Sigmoid colon (tissue), 7 donors: ENCODE data around the gene DEAF1. TPM values are rescaled to one million over a fixed set of nuclear protein-coding genes. Genes with fewer than 3 reads are reported as not detected.

ENCODE experiments used
- DNase-seq: peaks from one replicate; pipeline ENCODE4 v3.0.0-alpha.2; 2019
- H3K27ac ChIP-seq, 4 donors: fragments of 200-600 bp; sonication (generic); one replicate each; pipeline ENCODE4 v1.5.1; 2016 to 2019; ENCODE audit warnings: mild to moderate bottlenecking in 1 of 4
- H3K27me3 ChIP-seq, 3 donors: fragments of 200-600 bp; sonication (generic); one replicate each; pipeline ENCODE4 v1.5.1; 2019; ENCODE audit warnings: mild to moderate bottlenecking in 1 of 3
- H3K36me3 ChIP-seq, 4 donors: fragments of 200-600 bp; sonication (generic); one replicate each; pipeline ENCODE4 v1.5.1; 2016 to 2019
- H3K4me1 ChIP-seq, 4 donors: fragments of 200-600 bp; sonication (generic); one replicate each; pipeline ENCODE4 v1.5.1; 2017 to 2019
- H3K4me3 ChIP-seq, 4 donors: fragments of 200-600 bp; sonication (generic); one replicate each; pipeline ENCODE4 v1.5.1; 2017 to 2019; ENCODE audit warnings: mild to moderate bottlenecking in 2 of 4, moderate library complexity in 1 of 4
- H3K9me3 ChIP-seq, 4 donors: fragments of 200-600 bp in 3 of 4; sonication (generic) in 3 of 4; one replicate each; pipeline versions ENCODE4 v1.5.1 to v1.6.1; 2013 to 2019
- EP300 ChIP-seq, 4 donors: sonication (generic); formaldehyde crosslinking; IDR thresholded peaks; one replicate each; pipeline ENCODE4 v1.6.1; 2017; ENCODE audit warnings: antibody characterized with exemption in 4 of 4
- POLR2A ChIP-seq, 2 donors: fragments of 450-650 bp; IDR thresholded peaks; one replicate each; pipeline ENCODE4 v1.6.1; 2016; ENCODE audit warnings: antibody characterized with exemption in 2 of 2, mild to moderate bottlenecking in 2 of 2, moderate library complexity in 2 of 2
- POLR2AphosphoS5 ChIP-seq, 4 donors: sonication (generic); formaldehyde crosslinking; IDR thresholded peaks; one replicate each; pipeline ENCODE4 v1.6.1; 2017; ENCODE audit warnings: antibody characterized with exemption in 4 of 4
- WGBS, 2 donors: extraction: QIAGEN DNeasy Blood & Tissue Kit; methylation state at CpG; one replicate each; pipeline ENCODE4 v1.1.7; 2013; 5-methylcytosine and 5-hydroxymethylcytosine counted together
- intact Hi-C: fragments of 100-400 bp; cut with DNase I; formaldehyde crosslinking; loops from one replicate; pipeline ENCODE4 v1.15.1; 2023
- polyA plus RNA-seq, 3 donors: library from polyadenylated mRNA; stranded (reverse); fragments of 200-250 nt; gene quantifications; one replicate each; pipeline ENCODE4 v1.2.3, GENCODE V29; 2013
- total RNA-seq, 4 donors: library from RNA; depleted of rRNA; stranded (reverse); fragments of >200 nt; gene quantifications; one replicate each; pipeline ENCODE4 v1.1.0, GENCODE V29; 2016
- TF ChIP-seq, protein P1 (sequence below), 4 experiments: fragments of 450-650 bp in 3 of 4; fragments of 200-600 bp in 1 of 4; IDR thresholded peaks; one replicate each; pipeline ENCODE4 v1.5.1; 2016 to 2019; ENCODE audit warnings: antibody characterized with exemption in 4 of 4, mild to moderate bottlenecking in 3 of 4, moderate library complexity in 2 of 4
- donor health status: healthy with polysubstance abuse.
- donor health status: Bipolar disorder and iron deficiency.
- donor health status: healthy.

Gene DEAF1
- total and polyA plus RNA-seq, 7 donors, result 11.3 to 29.6 (median 18.6) TPM

DNA sequence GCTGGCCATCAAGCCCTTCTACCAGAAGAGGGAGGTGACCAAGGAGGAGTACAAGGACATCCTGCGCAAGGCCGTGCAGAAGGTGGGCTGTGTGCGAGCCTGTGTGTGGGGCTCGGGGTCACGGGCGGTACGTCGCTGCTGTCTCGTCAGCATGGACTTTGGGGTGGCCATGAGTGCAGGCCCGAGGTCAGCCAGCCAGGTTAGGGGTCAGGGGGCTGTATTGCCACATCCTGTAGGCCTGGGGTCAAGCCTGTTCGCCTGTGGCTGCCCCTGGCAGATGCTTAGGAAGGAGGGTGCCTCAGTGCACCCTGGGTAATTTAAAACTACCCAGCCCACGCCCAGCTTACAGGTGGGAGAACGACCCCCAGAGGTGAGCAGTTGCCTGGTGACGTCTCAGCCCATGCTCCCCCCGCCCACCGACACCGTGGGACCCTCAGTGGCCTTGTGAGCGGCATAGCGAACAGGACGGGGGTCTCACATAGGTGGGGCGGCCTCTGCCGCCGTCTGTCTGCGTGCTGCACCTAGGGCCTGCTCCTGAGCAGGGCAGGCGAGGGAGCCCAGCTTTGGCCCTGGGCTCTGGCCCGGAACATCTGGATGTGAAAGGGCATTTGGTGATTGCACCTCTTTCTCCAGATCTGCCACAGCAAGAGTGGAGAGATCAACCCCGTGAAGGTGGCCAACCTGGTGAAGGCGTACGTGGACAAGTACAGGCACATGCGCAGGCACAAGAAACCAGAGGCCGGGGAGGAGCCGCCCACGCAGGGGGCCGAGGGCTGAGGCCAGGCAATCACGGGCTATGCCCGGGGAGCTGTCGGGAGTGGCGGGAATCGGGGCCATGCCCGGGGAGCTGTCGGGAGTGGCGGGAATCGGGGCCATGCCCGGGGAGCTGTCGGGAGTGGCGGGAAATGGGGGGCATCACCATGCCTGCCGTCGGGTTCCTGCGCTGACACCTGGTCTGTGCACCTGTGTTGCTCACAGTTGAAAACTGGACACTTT lies 83.7 kb downstream of the DEAF1 start:
- no peak for DNase-seq
- peaks cover 32 to 78% (median 64%) of the 10 kb centered on the region in 4 donors for H3K36me3 ChIP-seq
- 74 to 84% methylated on average over 49 of the region's 49 CpGs for WGBS, 2 donors

DNA sequence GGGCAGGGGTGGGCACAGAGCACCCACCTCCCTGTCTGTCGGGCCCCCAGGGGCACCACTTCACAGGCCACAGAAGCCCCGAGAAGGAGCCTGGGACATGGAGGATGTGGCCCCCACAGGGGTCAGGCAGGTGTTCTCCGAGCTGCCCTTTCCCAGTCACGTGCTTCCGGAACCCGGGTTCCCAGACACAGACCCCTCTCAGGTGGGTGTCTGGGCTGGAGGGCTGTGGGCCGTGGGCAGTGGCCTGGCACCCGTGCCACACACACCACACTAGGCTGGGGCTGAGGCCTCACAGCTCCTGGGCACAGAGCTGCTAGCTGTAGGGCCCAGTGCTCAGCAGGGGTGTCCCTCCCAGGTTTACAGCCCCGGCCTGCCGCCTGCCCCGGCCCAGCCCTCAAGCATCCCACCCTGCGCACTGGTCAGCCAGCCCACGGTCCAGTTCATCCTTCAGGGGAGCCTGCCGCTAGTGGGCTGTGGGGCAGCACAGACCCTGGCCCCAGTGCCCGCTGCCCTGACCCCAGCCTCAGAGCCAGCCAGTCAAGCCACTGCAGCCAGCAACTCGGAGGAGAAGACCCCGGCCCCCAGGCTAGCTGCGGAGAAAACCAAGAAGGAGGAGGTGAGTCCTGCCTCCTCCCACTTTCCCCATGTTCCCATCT lies 84.7 kb downstream of the DEAF1 start:
- DNase-seq, result no peak
- TF ChIP-seq POLR2AphosphoS5 (IDR thresholded peaks at IDR 0.05) (no peak), POLR2A (IDR thresholded peaks at IDR 0.05) (no peak), EP300 (IDR thresholded peaks at IDR 0.05) (no peak)
- TF ChIP-seq, protein P1, sequence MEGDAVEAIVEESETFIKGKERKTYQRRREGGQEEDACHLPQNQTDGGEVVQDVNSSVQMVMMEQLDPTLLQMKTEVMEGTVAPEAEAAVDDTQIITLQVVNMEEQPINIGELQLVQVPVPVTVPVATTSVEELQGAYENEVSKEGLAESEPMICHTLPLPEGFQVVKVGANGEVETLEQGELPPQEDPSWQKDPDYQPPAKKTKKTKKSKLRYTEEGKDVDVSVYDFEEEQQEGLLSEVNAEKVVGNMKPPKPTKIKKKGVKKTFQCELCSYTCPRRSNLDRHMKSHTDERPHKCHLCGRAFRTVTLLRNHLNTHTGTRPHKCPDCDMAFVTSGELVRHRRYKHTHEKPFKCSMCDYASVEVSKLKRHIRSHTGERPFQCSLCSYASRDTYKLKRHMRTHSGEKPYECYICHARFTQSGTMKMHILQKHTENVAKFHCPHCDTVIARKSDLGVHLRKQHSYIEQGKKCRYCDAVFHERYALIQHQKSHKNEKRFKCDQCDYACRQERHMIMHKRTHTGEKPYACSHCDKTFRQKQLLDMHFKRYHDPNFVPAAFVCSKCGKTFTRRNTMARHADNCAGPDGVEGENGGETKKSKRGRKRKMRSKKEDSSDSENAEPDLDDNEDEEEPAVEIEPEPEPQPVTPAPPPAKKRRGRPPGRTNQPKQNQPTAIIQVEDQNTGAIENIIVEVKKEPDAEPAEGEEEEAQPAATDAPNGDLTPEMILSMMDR (IDR thresholded peaks at IDR 0.05), result no peak
- H3K27ac ChIP-seq, result no peak overlapping the region
- no peaks in the 10 kb centered on the region for H3K27me3 ChIP-seq
- peaks cover 0 to 31% (median 20%) of the 10 kb centered on the region in 4 donors for H3K4me1 ChIP-seq
- no peaks in the 10 kb centered on the region for H3K9me3 ChIP-seq
- 96% methylated on average over 18 of the region's 18 CpGs for WGBS, 2 donors
- no peak overlapping the region for H3K4me3 ChIP-seq
- intact Hi-C loops, result no loop called here
- H3K36me3 ChIP-seq, result peaks cover 32 to 88% (median 75%) of the 10 kb centered on the region in 4 donors

More for the DNA sequence above, 83.7 kb downstream of the DEAF1 start:
- peaks cover 0 to 29% (median 23%) of the 10 kb centered on the region in 4 donors for H3K4me1 ChIP-seq
- TF ChIP-seq, protein P1 (IDR thresholded peaks at IDR 0.05), result no peak
- TF ChIP-seq EP300 (IDR thresholded peaks at IDR 0.05), result no peak
- TF ChIP-seq POLR2A (IDR thresholded peaks at IDR 0.05), result no peak
- TF ChIP-seq POLR2AphosphoS5 (IDR thresholded peaks at IDR 0.05), result no peak
- H3K27me3 ChIP-seq, result no peaks in the 10 kb centered on the region
- H3K9me3 ChIP-seq, result no peaks in the 10 kb centered on the region
- intact Hi-C loops, result no loop called here
- no peak overlapping the region for H3K4me3 ChIP-seq
- no peak overlapping the region for H3K27ac ChIP-seq

DNA sequence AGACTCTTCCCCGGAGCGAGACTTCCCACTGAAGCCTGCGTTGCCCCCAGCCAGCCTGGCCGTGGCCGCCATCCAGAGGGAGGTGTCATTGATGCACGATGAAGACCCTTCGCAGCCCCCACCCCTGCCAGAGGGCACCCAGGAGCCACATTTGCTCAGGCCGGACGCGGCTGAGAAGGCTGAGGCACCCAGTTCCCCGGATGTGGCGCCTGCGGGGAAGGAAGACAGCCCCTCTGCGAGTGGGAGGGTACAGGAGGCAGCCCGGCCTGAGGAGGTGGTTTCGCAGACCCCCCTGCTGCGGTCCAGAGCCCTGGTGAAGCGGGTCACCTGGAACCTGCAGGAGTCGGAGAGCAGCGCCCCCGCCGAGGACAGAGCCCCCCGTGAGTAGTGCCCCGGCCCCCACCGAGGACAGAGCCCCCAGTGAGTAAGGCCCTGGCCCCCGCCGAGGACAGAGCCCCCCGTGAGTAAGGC lies 85.6 kb downstream of the DEAF1 start:
- WGBS, 2 donors, result 94% methylated on average over 28 of the region's 28 CpGs
- H3K4me3 ChIP-seq, result no peak overlapping the region
- TF ChIP-seq EP300 (IDR thresholded peaks at IDR 0.05), result no peak
- TF ChIP-seq POLR2AphosphoS5 (IDR thresholded peaks at IDR 0.05), result no peak
- TF ChIP-seq, protein P1 (IDR thresholded peaks at IDR 0.05), result no peak
- no peak for TF ChIP-seq POLR2A (IDR thresholded peaks at IDR 0.05)
- intact Hi-C loops, result no loop called here
- no peaks in the 10 kb centered on the region for H3K9me3 ChIP-seq
- H3K36me3 ChIP-seq, result peaks cover 32 to 97% (median 83%) of the 10 kb centered on the region in 4 donors
- no peaks in the 10 kb centered on the region for H3K27me3 ChIP-seq
- DNase-seq, result no peak
- H3K27ac ChIP-seq, result no peak overlapping the region
- H3K4me1 ChIP-seq, result peaks cover 0 to 22% (median 12%) of the 10 kb centered on the region in 4 donors

DNA sequence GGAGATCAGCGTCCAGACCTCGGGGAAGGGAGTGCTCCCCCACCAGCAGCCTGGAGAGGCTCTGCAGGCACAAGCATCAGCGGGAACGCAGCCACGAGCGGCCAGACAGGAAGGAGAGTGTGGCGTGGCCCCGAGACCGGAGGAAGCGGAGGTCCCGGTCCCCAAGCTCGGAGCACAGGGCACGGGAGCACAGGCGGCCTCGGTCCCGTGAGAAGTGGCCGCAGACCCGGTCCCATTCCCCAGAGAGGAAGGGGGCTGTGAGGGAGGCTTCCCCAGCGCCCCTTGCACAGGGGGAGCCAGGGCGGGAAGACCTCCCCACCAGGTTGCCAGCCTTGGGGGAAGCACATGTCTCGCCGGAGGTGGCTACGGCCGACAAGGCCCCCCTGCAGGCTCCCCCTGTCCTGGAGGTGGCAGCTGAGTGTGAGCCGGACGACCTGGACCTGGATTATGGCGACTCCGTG lies 86.2 kb downstream of the DEAF1 start:
- Histone ChIP-seq H3K4me1 (peaks cover 0 to 16% (median 6%) of the 10 kb centered on the region in 4 donors), H3K9me3 (no peaks in the 10 kb centered on the region), H3K36me3 (peaks cover 32 to 98% (median 88%) of the 10 kb centered on the region in 4 donors), H3K27me3 (no peaks in the 10 kb centered on the region), H3K27ac (no peak overlapping the region), H3K4me3 (no peak overlapping the region)
- DNase-seq, result no peak
- 89 to 93% methylated on average over 28 of the region's 28 CpGs for WGBS, 2 donors
- TF ChIP-seq, protein P1 (IDR thresholded peaks at IDR 0.05), result no peak
- TF ChIP-seq EP300 (IDR thresholded peaks at IDR 0.05), result no peak
- no peak for TF ChIP-seq POLR2A (IDR thresholded peaks at IDR 0.05)
- no peak for TF ChIP-seq POLR2AphosphoS5 (IDR thresholded peaks at IDR 0.05)
- intact Hi-C loops, result no loop called here
